Measurements from ENCODE around the gene MAPK6.
A peak's percentile ranks its signal among the peaks of the same experiment; 100 is the strongest.
"Not testable (repeated sequence)": the region's sequence is repeated elsewhere in the genome, so short reads cannot be mapped to it uniquely, and the experiment has no call there.

Gene MAPK6

DNA sequence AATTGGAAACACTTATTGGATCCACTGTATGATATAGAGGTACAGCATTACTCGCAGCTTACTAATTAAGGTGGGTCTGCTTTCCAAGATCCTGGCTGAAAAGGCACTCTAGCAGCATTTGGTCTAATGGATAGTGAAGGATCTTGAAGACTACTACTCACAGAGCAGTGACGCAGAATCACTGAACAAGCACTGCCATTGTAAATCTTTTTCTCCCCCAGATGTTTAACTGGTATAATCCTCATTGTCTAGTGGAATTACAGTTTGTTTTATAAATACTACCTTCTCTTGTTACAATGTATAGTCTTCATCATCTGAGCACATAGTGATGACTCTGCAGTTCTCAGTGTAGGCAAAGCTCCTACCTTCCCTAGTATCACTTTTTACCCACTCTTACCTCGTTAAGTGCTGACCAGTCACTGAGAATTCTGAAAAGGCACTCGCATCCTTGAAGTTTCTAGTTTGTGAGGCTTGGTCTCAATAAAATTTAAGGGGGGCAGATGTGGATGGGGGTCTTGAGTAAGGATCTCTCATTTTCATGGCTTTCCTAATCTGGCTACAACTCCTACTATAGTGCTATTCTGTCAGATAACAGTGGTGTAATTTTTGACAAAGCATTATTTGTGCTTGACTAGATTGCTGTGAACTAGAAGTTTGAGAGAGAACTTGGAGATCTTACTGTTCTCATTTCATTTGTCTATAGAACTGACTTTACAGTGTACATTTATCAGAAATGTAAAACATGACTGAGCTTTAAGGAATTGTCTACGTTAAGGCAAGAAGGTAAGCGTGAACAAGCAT lies 23.2 kb downstream of the MAPK6 start:
- DNase-seq (ENCODE audit: low read depth, low spot score): no peak

DNA sequence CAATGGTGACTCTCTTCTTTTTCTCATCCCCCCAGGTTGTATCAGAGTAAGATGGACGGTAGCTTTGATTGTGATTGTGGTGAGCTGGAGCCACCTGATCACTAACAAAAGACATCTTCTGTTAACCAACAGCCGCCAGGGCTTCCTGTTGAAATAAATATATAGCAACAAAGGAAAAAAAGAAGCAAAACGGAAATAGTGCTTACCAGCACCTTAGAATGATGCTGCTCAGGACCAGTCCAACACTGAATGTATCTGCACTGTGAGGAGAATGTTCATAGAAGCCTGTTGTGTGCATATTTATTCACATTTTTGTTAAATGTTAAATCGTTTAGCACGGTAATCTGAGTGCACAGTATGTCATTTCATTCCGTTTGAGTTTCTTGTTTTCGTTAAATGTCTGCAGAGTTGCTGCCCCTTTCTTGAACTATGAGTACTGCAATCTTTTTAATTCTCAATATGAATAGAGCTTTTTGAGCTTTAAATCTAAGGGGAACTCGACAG lies 26.8 kb downstream of the MAPK6 start:
- peak; percentile 17 for DNase-seq (ENCODE audit: low read depth, low spot score)

DNA sequence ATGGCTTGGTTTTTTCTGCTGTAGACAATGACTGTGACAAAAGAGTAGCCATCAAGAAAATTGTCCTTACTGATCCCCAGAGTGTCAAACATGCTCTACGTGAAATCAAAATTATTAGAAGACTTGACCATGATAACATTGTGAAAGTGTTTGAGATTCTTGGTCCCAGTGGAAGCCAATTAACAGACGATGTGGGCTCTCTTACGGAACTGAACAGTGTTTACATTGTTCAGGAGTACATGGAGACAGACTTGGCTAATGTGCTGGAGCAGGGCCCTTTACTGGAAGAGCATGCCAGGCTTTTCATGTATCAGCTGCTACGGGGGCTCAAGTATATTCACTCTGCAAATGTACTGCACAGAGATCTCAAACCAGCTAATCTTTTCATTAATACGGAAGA lies 27.5 kb downstream of the MAPK6 start:
- DNase-seq (ENCODE audit: low read depth, low spot score): not testable (repeated sequence)

DNA sequence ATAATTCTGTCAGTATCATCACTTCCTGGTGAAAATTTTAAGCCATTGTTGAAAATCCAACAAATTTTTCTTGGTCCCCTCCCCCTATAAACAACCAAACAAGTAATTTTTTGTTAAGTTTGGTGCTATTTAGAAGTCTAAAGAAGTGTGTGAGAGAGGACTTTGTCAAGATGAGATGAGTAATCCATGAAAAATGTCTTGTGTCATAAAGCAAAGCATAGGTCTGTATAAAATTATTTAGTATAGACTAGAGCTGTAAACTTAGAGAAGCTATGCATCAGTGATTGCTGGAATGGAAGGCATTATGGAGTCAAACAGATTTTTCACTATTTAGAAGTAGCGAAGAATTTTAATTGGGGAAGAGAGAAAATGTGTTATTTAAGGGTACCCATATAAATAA lies 31.4 kb downstream of the MAPK6 start:
- DNase-seq (ENCODE audit: low read depth, low spot score): no peak

DNA sequence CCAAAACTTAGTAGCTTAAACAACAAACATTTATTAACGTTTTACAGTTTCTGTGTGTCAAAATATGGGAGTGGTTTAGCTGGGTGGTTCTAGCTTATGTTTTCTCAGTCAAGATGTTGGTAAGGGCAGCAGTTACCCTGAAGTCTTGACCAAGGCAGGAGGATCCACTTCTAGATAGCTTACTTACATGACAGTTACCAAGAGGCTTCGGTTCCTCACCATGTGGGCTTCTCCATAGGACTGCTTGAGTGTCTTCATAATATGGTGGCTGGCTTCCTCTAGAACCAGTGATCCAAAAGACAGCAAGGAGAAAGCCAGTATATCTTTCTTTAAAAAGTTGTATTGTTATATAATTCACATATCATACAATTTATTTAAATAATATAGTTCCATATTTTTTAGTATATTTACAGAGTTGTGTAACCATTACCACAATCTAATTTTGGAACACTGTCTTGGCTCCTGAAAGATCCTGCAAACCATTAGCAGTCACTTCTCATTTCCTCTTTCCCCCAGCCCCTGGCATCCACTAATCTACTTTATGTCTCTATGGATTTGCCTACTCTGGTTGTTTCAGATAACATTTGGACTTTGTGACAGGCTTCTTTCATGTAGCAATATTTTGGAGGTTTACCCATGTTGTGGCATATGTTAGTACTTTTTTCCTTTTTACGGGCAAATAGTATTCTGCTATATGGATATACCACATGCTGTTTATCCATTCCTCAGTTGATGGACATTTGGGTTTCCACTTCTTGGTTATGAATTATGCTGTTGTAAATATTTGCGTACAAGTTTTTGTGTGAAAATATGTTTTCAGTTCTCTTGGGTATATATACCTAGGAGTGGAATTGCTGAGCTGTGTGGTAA lies 33.3 kb downstream of the MAPK6 start:
- no peak for DNase-seq (ENCODE audit: low read depth, low spot score)

DNA sequence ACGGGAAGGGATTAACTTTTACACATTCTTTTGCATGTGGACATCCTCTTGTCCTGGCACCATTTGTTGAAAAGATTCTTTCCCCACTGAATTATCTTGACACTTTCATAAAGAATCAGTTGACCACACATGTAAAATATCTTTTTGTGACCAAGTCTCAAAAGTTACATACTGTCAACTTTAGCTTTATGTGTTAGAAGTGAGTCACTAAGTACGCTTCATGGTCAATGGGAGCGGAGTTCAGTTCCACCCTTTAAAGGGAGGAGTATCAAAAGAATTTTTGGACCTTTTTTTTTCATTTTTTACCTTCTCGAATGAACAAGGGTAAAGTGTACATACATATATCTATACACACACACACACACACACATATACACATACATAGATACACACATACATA lies 35.4 kb downstream of the MAPK6 start:
- DNase-seq (ENCODE audit: low read depth, low spot score): no peak

DNA sequence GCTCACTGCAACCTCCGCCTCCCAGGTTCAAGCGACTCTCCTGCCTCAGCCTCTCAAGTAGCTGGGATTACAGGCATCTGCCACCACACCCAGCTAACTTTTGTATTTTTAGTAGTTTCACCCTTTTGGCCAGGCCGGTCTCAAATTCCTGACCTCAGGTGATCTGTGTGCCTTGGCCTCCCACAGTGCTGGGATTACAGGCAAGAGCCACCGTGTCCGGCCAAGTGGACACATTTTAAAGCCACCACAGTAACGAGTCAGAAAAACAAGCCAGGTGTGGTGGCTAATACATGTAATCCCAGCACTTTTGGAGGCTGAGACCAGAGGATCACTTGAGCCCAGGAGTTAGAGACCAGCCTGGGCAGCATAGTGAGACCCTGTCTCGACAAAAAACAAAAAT lies 35.8 kb downstream of the MAPK6 start:
- DNase-seq (ENCODE audit: low read depth, low spot score): not testable (repeated sequence)

DNA sequence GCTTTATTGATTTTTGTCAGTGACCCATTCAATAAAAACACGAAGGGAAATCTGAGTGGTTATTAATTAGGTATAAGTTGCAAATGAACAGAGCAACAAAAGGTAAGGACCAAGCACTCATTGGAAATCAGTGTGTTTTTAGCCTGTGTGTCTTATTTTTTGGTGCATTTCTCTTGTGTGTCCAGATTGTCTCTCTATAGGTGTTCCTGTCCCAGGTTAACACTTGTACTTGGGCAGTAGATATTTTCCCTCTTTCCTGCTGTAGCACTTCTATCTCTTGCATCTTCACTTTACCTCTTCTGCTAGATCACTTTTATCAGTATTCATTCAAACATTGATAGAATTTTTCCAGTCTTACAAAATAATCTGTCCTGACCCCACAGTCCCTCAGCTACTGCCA lies 37.0 kb downstream of the MAPK6 start:
- DNase-seq (ENCODE audit: low read depth, low spot score): no peak

DNA sequence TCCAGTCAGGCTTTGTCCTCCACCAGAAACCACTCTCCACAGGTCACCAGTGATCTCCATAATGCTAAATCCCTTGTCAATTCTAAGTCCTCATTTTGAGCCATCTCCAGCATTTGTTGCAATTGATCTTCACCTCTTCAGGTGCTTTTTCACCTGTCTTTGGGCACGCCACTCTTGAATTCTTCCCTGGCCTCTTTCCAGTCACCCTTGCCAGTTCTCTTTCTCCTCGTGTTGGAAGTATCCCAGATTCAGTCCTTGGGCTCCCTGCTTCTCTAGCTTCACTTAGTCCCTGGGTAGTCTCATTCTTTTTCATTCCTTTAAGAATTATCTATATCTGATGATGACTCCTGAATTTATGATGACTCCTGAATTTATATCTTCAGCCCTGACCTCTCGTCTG lies 37.5 kb downstream of the MAPK6 start:
- DNase-seq (ENCODE audit: low read depth, low spot score): no peak

DNA sequence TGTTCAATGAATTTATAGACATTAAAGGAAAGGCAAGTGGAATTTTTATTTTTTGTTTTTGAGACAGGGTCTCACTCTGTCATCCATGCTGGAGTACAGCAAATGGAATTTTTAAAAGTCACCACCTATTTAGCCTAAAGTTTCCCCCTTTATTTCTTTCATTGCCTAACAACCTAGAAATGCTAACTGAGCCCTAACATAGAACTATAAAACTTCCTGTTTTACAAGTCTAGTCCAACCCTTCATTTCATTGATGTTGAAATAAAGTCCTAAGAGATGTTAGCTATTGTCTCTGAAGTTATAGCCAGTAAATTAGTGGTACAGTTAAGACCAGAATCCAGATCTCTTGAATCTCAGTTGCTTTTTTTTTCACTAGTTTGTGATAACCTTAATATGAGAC lies 39.0 kb downstream of the MAPK6 start:
- no peak for DNase-seq (ENCODE audit: low read depth, low spot score)

DNA sequence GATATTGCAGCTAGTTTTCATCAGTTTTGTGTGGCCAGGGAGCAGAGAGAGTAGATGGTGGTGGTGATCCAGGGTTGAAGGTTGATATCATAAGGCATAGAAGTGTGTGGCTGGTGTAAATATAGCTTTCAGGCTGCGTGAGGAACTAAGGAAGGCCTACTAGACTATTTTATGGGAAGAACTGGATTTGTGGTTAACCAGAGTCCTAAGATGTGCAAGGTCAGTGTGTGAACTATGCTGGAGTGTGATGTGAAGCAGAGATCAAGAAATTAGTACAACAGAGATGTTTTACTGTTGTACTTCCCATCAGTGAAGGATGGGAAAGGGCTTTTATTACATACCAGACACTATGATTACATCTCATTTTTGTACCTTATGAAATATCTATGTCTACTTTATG lies 41.5 kb downstream of the MAPK6 start:
- no peak for DNase-seq (ENCODE audit: low read depth, low spot score)

DNA sequence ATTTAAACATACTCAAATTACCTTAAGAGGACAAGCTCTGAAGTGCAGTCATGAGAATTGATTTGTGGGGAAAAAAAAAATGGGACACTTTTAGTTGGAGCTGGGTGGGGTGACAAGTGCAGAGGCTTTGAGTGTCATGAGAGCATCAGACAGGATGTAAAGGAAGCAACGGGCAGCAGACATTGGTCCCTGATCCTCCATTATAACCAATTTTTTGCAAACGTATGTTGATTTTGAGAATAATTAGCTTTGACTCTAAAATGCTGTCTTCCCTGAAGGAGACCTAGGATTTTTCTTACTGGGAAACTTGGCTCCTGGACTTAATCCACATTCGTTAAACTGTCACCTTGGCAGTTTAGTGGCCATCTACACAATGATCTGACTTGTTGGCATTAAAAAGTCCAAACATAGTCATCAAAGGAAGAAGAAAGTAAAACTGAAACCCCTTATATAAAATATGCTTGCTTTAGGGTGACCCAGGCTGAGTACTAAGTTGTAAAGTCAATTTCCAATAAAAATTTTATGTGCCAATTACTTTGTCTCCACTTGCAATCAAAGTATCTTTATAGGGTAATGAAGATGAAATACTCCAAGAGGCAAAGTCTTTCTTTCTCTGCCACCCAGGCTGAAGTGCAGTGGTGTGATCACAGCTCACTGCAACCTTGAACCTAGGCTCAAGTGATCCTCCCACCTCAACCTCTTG lies 48.0 kb downstream of the MAPK6 start:
- no peak for DNase-seq (ENCODE audit: low read depth, low spot score)

DNA sequence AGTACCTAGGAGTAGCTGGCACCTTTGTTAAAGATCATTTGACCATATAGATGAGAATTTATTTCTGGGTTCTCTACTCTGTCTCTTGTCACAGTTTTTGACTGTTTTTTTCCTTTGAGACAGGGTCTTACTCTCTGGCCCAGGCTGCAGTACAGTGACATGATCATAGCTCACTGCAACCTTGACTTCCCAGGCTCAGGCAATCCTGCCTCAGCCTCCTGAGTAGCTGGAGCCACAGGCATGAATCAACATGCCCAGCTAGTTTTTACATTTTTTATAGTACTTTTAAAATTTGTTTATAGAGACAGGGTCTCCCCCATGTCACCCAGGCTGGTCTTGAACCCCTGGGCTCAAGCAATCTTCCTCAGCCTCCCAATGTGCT lies 48.5 kb downstream of the MAPK6 start:
- DNase-seq (ENCODE audit: low read depth, low spot score): no peak

DNA sequence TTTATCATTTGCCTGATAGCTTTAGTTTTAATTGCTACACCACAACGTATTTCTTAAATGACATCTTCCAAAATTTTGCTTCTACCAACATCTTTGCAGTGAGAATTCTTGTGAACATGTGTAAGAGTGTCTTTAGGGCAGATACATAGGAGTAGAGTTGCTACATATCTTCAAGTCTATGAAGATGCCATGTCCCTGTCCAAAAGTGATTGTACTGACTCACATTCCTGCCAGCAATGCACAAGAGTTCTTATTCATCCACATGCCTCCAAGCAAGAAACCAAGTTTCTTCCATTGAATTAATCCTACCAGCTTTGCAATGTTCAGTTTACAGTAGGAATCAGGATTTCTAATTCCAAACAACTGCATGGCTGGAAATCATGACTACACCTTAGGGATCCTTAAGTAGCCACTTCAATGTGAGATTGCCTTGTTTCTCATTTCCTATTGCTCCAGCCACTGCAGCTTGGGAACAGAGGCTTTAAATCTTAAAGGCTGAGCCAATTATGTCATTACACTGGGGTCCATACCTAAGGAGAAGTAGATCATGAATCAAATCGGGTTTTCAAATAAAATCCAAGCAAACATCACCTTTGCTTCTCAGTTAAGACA lies 49.1 kb downstream of the MAPK6 start:
- no peak for DNase-seq (ENCODE audit: low read depth, low spot score)

DNA sequence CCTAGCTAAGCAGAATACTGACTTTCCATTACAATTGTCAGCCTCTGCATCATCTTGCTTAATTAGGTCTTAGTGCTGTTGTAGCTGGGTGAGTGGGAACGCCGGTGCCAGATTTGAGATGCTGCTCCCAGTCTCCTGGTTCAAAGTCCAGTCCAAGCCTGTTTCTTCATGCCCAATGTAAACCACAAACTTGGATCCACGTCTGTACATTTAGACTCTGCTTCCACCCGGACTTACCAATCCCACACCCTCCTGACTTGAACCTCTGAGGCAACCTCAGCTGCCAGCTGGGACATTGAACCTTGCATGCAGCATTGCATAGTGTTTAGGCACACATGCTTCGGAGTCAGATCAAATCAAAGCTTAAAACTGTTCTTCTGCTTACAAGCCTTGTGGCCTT lies 50.5 kb downstream of the MAPK6 start:
- DNase-seq (ENCODE audit: low read depth, low spot score): no peak

DNA sequence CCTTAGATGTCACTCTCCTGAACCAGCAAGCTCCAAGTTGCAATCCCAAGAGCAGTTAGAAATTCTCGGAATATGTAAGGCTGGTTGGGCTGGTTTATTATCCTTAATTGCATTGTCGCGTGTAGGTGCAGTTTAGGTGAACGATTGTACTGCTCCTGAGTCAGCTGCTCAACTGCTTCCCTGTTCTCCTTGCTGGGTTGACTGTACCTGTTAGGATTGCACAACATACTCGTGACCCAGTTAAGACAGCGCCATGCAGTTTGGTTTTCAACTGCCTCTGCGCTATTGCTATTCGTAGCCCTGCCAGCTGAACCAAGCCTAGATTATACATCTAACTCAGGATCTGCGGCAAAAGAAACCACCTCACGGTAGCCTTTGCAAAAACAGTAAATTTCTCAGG lies 52.6 kb downstream of the MAPK6 start:
- DNase-seq (ENCODE audit: low read depth, low spot score): no peak

DNA sequence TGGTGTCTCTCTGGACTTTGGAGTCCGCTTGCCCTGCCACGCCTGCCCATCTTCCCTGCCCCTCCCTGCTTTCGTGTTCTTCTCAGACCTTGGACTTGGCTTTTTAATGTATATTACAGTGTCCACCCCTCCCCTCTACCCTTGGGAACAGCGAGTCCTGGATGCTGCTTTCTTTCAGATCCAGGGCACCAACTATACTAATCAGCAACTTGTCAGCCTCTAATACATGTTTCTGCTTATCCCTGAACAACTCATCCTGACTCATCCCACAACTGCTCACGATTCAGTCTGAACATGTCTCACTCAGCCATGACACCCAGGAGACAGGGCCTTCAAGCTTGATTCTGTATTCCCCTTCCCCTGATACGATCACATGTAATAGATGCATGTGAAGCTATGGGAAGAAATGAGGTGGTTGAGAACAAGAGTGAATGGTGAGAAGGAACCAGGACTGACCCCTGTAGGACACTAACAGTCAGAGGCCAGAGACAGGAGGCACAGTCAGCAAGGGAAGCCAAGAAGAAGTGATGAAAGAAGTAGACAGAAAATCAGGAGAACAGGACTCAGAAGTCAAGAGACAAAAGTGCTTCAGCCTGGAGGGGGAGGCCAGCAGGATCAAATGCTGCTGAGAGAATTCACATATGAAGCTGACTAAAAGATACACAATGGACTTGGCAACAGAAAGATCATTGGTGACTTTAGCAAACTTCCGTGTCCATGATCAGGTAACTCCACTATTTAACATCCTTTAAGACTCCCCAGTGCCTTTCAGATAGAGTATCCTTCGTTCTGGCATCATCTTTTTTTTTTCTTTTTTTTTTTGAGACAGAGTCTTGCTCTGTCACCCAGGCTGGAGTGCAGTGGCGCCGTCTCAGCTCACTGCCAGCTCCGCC lies 58.1 kb downstream of the MAPK6 start:
- DNase-seq (ENCODE audit: low read depth, low spot score): no peak

DNA sequence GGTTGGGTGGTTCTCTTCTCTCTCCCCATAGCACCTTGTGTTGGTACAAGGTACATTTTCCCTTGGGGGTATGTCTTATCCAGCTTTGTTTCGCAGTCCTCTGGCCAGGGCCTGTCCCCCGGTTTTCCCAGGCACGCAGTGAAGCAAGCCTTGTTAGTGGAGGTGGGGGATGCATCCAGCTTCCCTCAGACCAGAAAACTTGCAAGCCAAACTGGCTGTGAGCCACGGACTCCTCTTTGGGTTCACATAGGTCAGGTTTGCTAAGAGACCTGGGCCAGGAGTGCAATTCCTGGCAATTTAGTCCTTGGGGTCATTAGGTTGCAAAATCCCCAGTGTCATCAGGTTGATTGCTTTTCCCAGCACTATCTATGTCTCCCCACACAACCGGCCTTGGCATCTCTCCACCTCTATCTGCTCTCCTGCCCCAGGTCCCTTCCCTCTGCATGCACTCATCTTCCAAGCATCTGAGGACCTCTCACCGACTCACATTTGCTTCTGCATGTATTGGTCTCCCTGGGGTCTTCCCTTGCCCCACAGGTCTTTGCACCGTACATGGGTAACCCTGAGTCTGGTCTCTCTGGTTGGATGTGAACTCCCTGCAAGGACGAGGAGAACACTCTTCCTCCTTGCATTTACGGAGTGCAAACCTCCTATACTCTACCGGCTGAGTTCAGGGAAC lies 59.3 kb downstream of the MAPK6 start:
- no peak for DNase-seq (ENCODE audit: low read depth, low spot score)

DNA sequence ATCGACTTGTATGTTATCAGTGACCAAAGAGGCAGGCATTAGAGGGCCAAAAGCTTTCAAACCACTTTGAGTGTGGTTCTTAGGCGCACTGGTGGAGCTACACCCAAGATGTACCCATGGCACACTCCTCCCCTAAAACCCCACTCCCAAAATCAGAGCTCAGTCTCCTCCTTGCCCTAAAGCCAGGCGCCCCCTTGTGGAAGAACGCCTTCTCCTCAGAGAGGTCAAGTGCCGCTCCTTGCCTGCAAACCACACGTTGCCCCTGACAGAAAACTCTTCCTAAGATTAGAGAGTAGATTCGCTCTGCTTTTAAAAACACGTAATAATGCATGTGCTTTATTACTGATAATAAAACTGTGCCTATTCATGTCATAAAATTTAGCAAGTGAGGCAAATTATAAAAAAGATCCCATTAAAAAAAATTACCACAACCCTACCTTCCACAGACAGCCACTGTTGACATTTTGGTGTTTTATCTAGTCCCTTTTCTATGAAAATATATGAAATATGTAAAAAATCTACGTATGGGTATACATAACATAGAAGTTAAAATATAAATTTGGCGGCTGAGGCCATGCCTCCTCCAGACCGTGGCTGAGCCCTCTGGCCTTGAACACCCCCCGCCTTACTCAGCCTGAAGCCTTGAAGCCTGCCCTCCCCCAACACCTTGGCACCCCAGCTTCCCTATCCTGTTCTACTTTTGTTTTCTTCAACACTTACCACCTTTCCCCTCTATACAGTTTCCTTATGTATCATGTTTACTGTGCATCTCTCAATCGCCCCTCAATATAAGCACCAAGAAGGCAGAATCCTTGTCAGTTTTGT lies 60.1 kb downstream of the MAPK6 start:
- peak; percentile 77 for DNase-seq (ENCODE audit: low read depth, low spot score)

All from activated CD4-positive, CD25-positive, alpha-beta regulatory T cell treated with anti-CD3 and anti-CD28 coated beads, Interleukin-2, amount 50 U/mL, for 16 hours (primary cell).